Activated CD8-positive, alpha-beta memory T cell treated with anti-CD3 and anti-CD28 coated beads, Interleukin-2, amount 50 U/mL, for 1 hour (primary cell): ENCODE data around the gene GUCY2D.

Experiments used
- DNase-seq: peaks from one replicate; pipeline ENCODE4 v3.0.0-alpha.2; 2020; ENCODE audit errors: extremely low read depth

GUCY2D gene

DNA sequence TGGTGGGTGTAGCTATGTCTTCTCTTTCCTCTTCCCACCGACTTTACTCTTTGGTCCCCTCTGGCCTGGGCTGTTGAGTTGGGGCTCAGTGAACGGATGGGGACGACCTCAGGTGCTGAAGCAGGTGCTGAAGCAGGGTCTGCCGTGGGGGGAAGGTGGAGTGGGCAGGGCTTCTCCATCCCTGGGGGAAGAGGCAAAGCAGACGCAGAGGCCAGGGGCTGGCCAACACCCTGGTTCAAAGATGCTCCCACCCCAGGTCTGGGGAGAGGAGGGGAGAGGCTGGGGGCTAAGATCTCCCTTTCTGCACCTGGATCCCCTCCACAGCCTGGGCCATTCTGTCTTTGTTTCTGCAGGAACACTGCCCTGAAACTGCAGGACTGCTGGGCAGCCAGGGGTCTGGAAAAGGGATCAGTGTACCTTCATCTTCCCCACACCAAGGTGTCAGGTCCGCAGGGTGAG is 62.2 kb downstream of the GUCY2D start:
- DNase-seq: no peak

DNA sequence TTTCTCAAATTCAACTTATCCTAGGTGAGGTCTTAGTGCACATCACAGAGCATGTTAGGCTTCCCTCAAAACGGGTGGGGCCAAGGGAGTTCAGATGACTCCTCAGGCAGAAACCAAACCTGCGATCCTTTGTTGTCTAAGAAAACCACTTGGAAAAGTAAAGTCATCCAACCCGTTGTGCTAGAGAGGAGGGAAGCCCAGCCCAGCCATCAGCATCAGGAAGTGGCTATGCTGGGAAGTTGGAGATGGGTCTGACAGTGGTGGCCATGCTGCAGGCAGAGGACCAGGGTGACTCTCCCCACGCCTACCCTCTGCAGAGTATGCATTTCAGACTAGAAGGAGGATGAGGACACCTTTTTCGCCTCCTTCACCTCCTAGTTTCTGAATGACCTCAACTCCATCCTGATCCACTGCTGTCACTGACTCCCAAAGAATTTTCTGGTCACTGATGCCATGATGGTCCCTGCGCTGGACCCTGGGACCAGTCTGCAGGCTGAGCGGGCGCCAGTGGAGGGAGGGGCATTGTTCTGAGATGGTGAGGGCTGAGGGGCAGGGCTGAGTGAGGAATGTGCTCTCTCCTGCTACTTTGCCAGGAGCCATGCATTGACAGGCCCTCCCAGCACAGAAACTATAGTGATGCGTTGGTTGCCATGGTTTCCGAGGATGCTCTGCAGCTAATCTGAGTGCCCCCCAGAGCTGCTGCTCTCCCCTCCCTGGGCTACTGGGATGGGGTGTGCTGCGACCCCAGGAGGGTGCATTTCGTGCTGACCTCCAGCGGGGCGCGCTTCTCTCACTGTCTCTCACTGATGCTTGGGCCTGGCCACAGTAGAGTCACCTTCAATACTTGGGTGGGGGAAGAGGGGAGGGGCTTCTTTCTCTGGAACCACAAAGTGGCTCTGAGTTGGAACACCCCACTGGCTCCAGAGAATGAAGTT is 64.7 kb downstream of the GUCY2D start:
- DNase-seq: no peak

DNA sequence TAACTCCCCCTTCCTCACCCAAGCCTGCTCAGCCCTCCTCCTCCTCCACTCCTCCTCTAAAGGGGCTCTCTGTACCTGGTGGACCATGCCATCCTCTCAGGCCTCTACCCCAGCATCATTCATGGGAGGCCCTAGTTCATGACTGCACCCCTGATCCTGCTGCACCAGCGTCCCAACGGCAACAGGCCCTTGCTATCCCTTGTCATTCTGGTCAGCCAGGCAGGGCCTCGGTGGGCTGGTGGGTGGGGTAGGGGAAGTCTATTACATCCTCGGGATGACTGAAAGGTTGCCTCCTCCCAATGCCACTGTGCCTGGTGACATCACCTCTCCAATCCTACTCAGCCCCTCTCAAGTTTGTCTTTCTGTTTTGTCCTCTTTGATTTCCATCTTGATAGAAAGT is 65.4 kb downstream of the GUCY2D start:
- no peak for DNase-seq

DNA sequence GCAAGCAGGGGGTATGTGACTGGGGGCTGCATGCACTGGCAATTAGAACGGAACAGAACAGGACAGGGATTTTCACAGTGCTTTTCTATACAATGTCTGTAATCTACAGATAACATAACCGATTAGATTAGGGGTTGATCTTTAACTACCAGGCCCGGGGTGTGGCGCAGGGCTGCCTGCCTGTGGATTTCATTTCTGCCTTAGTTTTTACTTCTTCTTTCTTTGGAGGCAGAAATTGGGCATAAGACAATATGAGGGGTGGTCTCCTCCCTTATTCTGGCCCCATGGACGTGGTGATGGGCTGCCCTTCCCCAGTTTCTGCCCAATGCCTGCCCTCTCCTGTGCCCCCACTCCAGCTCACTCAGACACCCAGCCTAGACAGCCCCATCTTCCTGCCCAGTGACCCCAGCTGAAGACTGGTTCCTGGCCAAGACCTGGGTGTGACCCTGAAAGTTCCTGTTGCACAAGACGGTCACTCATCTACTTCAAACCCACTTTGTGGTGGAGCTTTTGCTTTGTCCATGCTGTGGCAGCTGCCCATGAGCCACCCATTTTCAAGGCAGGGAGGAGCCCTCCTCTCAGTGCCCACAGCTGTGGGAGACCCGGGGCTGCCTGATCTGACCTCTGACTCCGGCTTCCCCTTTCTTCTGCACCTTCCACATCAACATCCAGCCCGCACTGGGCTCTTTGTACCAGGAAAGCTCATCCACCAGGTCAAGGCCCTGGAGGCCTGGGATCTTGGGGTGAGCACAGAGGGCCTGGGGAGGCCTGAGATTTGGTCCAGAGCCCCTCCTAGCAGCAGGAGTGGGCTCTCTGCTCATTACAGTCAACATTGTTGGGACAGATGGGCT is 66.5 kb downstream of the GUCY2D start:
- no peak for DNase-seq

DNA sequence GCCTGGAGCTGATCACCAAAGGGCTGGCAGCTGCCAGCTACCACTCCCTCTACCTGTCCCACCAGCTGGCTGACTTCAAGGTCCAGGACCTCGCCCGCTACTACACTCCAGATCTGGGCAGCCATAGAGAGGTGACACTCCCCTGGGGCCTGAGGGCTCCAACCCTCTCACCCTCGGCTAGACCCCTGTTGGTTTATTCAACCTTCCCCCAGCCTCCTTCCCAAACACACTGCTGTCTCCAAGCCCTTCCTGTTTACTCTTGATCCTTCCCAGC is 67.1 kb downstream of the GUCY2D start:
- DNase-seq: no peak
